ENCODE measurements around the gene CIPC. TPM values are rescaled to one million over a fixed set of nuclear protein-coding genes. Genes with fewer than 3 reads are reported as not detected.

Gene CIPC
- total RNA-seq, 1 donor = 23.7 TPM

DNA sequence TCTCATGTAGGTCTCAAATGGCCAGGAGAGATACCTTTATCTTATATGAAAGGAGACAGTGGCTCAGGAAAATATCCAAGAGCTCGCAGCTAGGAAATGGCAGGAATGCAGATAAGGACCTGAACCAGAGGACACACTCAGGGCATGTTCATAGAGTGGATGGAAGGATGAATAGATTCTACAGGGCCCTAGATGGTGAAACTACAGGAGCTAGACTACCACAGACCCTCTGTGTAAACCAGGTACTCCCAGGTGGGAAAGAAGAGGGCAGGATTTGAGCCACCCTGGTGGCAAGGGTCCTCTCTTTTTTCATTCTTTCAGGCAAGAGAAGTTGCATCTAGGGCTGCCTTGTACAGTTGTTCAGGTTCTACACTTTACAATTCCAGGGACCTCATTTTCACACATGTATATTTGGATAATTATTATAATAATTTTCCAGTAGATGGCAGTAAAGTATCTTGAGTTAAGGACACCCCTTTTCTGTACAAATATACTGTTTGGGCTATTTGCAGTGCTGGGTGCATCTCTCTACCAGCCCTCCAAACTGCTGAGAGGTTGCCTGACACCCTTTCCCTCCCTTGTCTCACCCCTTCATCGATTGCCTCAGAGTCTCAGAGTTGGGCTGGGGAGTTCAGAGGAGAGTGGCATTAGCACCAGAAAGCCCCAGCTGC lies 54.0 kb downstream of the CIPC start:
- DNase-seq (ENCODE audit: low read depth) = peak; percentile 29
- TF ChIP-seq, protein P1, sequence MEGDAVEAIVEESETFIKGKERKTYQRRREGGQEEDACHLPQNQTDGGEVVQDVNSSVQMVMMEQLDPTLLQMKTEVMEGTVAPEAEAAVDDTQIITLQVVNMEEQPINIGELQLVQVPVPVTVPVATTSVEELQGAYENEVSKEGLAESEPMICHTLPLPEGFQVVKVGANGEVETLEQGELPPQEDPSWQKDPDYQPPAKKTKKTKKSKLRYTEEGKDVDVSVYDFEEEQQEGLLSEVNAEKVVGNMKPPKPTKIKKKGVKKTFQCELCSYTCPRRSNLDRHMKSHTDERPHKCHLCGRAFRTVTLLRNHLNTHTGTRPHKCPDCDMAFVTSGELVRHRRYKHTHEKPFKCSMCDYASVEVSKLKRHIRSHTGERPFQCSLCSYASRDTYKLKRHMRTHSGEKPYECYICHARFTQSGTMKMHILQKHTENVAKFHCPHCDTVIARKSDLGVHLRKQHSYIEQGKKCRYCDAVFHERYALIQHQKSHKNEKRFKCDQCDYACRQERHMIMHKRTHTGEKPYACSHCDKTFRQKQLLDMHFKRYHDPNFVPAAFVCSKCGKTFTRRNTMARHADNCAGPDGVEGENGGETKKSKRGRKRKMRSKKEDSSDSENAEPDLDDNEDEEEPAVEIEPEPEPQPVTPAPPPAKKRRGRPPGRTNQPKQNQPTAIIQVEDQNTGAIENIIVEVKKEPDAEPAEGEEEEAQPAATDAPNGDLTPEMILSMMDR (IDR thresholded peaks at IDR 0.05; ENCODE audit: insufficient read depth, low read depth, low read length) = peak; percentile 25
- H3K4me3 ChIP-seq (ENCODE audit: low read depth, low read length) = no peak overlapping the region

DNA sequence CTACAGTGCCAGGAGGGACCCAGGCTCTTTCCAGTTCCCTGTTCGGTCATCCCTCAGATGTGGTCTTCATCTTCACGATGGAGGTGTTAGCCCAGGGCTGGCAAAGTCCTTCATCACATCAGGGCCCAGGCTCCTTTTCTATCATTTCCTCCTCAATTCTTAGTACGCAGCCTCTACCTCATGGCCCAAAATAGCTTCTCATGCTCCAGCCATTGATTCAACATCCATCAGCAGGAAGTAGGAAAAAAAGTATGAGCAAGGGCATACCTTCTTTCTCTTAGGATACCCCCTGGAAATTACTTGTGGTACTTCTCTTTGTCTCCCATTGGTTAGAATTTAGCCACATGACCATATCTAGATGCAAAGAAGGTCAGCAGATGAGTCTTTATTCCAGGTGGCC lies 55.7 kb downstream of the CIPC start:
- no peak for DNase-seq (ENCODE audit: low read depth)
- H3K4me3 ChIP-seq (ENCODE audit: low read depth, low read length) = no peak overlapping the region
- TF ChIP-seq, protein P1 (IDR thresholded peaks at IDR 0.05; ENCODE audit: insufficient read depth, low read depth, low read length) = no peak

DNA sequence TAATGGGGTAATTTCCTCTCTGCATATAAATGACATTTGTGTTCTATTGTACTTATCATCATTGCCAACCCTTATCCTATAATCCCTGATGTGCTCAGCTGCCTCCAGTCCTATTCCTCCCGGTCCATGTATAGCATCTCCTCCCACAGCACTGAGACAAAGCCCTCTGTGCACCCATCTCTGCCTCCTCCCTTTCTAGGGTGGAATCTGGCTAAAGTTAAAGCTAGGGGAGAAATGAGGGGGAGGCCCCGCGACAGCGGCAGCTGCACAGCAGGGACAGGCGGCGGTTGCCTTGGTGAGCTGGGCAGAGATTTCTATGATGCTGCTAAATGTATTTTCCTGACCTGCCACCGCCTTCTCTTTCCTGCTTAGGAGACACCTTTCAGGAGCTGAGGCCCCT lies 56.4 kb downstream of the CIPC start:
- TF ChIP-seq, protein P1 (IDR thresholded peaks at IDR 0.05; ENCODE audit: insufficient read depth, low read depth, low read length) = no peak
- DNase-seq (ENCODE audit: low read depth) = no peak
- H3K4me3 ChIP-seq (ENCODE audit: low read depth, low read length) = no peak overlapping the region

DNA sequence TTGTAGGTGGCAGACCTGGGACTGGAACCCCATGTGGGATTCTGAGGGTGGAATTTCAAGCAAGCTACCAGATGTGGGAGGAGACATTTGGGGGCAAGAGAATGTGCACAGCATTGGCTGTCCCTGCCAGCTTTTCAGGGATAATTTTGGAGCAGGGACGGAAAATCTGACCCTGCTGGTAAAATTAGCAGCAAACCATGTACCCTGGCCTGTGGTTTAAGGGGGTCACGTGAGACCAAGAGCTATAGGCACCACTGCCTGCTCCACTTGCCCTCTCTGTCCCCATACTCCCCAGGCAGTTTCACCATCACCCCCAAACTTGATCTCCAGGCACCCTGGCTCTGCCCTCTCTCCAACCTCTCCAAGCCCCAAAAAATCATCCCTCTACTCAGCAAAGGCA lies 57.0 kb downstream of the CIPC start:
- TF ChIP-seq, protein P1 (IDR thresholded peaks at IDR 0.05; ENCODE audit: insufficient read depth, low read depth, low read length) = no peak

DNA sequence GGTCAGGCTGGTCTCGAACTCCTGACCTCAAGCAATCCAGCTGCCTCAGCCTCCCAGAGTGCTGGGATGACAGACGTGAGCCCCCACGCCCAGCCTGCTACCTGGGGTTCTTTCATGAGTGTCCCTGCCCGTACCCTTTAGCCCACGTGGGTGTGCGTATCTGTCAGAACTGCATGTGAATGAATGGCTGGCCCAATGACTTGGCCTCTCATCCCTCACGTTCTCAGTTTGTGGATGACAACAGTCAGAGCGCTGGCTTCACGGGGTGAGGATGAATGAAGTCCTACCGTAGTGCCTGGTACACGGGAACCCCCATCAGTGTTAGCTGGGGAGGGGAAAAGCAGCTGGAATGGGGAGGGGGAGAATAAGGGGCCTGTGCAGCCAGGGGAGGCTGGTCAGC lies 59.7 kb downstream of the CIPC start:
- TF ChIP-seq, protein P1 (IDR thresholded peaks at IDR 0.05; ENCODE audit: insufficient read depth, low read depth, low read length) = no peak
- no peak for DNase-seq (ENCODE audit: low read depth)
- H3K4me3 ChIP-seq (ENCODE audit: low read depth, low read length) = no peak overlapping the region

More for the DNA sequence above, 57.0 kb downstream of the CIPC start:
- H3K4me3 ChIP-seq (ENCODE audit: low read depth, low read length) = no peak overlapping the region
- DNase-seq (ENCODE audit: low read depth) = no peak

DNA sequence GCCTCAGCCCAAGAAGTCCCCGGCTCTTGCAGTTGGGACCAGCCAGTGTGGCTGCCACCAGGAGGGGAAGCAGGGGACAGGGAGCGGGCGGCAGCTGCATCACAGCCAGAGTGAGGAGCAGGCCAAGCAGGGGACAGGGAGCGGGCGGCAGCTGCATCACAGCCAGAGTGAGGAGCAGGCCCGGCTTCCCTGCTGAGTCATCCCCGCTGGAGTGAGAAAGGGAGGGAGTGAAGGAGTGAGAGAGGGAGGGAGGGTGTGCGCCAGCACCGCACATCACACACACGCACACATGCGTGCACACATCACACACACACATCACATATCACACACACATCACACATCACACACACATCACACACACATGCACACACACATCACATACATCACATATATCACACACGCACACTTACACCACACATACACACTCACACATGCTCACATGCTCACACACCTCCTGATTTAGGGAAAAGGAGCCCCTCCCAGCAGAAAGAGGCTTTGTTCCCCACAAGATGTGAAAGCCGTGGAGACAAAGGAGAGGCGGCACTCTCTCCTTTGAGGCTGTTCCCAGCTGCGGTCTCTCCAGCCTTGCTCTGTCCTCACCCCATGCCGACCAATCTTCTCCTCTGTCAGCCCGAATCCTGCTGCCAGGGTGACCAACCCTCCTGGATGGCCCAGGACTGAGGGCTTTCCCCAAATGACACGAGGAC lies 60.3 kb downstream of the CIPC start:
- DNase-seq (ENCODE audit: low read depth) = peak; percentile 42
- no peak overlapping the region for H3K4me3 ChIP-seq (ENCODE audit: low read depth, low read length)
- TF ChIP-seq, protein P1 (IDR thresholded peaks at IDR 0.05; ENCODE audit: insufficient read depth, low read depth, low read length) = no peak
